Naive thymus-derived CD4-positive, alpha-beta T cell (primary cell): Measurements from ENCODE around the gene OR2S2. TPM values are rescaled to one million over a fixed set of nuclear protein-coding genes. Genes with fewer than 3 reads are reported as not detected.

ENCODE experiments used
- ATAC-seq: fragments of 150-1000 bp; cut with Tn5 transposase; 2 replicates; pipeline ENCODE4 v1.10.0; 2021; ENCODE audit warnings: mild to moderate bottlenecking, moderate library complexity
- CTCF ChIA-PET: fragments of 350-600 bp; sonication (Branson Sonifier 250); formaldehyde crosslinking; loops from one replicate; lab custom pipeline; 2021; ENCODE audit warnings: antibody characterized with exemption; lab: Charles Lee
- POLR2A ChIA-PET: fragments of 350-600 bp; sonication (Branson Sonifier 250); formaldehyde crosslinking; loops from one replicate; lab custom pipeline; 2021; ENCODE audit warnings: antibody characterized with exemption, inconsistent platforms; lab: Charles Lee
- DNase-seq, 9 donors: peaks; one replicate each; pipeline versions ENCODE4 v3.0.0 to v3.0.0-alpha.2; 2020 to 2022; ENCODE audit warnings: mixed read lengths in 1 of 9
- H3K27ac ChIP-seq: one replicate; pipeline ENCODE4 v1.7.0; 2013; ENCODE audit warnings: mild to moderate bottlenecking, low read depth, low read length, moderate library complexity
- H3K27me3 ChIP-seq, 2 donors: one replicate each; pipeline ENCODE4 v1.7.0; 2013; ENCODE audit warnings: low read length in 2 of 2, mild to moderate bottlenecking in 2 of 2, moderate library complexity in 2 of 2; ENCODE audit not compliant: control insufficient read depth in 2 of 2, insufficient read depth in 2 of 2
- H3K36me3 ChIP-seq, 3 experiments: 1 replicate in 2 of 3; 2 replicates in 1 of 3; pipeline ENCODE4 v1.7.0; 2013; ENCODE audit warnings: low read length in 3 of 3, mild to moderate bottlenecking in 3 of 3, moderate library complexity in 1 of 3; ENCODE audit not compliant: insufficient read depth in 3 of 3, control insufficient read depth in 2 of 3
- H3K4me1 ChIP-seq, 2 donors: one replicate each; pipeline ENCODE4 v1.7.0; 2013; ENCODE audit warnings: low read length in 2 of 2, mild to moderate bottlenecking in 2 of 2, moderate library complexity in 1 of 2; ENCODE audit not compliant: control insufficient read depth in 2 of 2, insufficient read depth in 2 of 2
- H3K4me3 ChIP-seq: 2 replicates; pipeline ENCODE4 v1.7.0; 2013; ENCODE audit warnings: mild to moderate bottlenecking, low read length
- H3K9me3 ChIP-seq, 3 experiments: 1 replicate in 2 of 3; 2 replicates in 1 of 3; pipeline ENCODE4 v1.7.0; 2013; ENCODE audit warnings: low read length in 3 of 3; ENCODE audit not compliant: control insufficient read depth in 2 of 3
- H3K27ac Mint-ChIP-seq, 9 donors: one replicate each; pipeline ENCODE4 v1.8.0; 2020 to 2022; ENCODE audit warnings: mixed read lengths in 9 of 9, mild to moderate bottlenecking in 8 of 9, moderate library complexity in 5 of 9, inconsistent platforms in 2 of 9
- H3K27me3 Mint-ChIP-seq, 5 donors: one replicate each; pipeline ENCODE4 v1.8.0; 2021 to 2022; ENCODE audit warnings: mixed read lengths in 5 of 5, mild to moderate bottlenecking in 1 of 5
- H3K36me3 Mint-ChIP-seq, 5 donors: one replicate each; pipeline ENCODE4 v1.8.0; 2020 to 2022; ENCODE audit warnings: mixed read lengths in 5 of 5, mild to moderate bottlenecking in 3 of 5, inconsistent platforms in 1 of 5
- H3K4me1 Mint-ChIP-seq, 7 donors: one replicate each; pipeline ENCODE4 v1.8.0; 2020 to 2022; ENCODE audit warnings: mixed read lengths in 7 of 7, mild to moderate bottlenecking in 3 of 7, inconsistent platforms in 1 of 7
- H3K4me3 Mint-ChIP-seq, 10 donors: one replicate each; pipeline ENCODE4 v1.8.0; 2020 to 2022; ENCODE audit warnings: mild to moderate bottlenecking in 10 of 10, mixed read lengths in 10 of 10, moderate library complexity in 6 of 10, inconsistent platforms in 2 of 10
- H3K9me3 Mint-ChIP-seq, 11 donors: one replicate each; pipeline ENCODE4 v1.8.0; 2020 to 2022; ENCODE audit warnings: mixed read lengths in 11 of 11, mild to moderate bottlenecking in 4 of 11, inconsistent platforms in 1 of 11, moderate library complexity in 1 of 11
- intact Hi-C, 2 donors: fragments of 100-400 bp; cut with micrococcal nuclease; formaldehyde crosslinking; loops; one replicate each; pipeline ENCODE4 v1.15.1; 2023
- polyA plus RNA-seq, 2 donors: library from polyadenylated mRNA; unstranded; fragments of 300-500 nt; fragmentation: Illumina TruSeq; gene quantifications; one replicate each; pipeline ENCODE4 v1.2.3, GENCODE V29; 2021
- total RNA-seq, 6 experiments: library from RNA in 5 of 6; stranded (reverse) in 5 of 6; gene quantifications; 1 replicate in 5 of 6; 2 replicates in 1 of 6; pipeline ENCODE4 v1.2.3 and lab custom pipeline; 2021 to 2026

The OR2S2 gene
- total and polyA plus RNA-seq, 7 experiments from 2014 or later: not detected

GRCh38 chr9:35910613-35911359, 47.2 kb downstream of the OR2S2 start:
- Mint-ChIP-seq H3K4me1 (peaks cover 6 to 66% (median 56%) of the 10 kb centered on the region in 7 donors), H3K9me3 (no peaks in the 10 kb centered on the region), H3K27ac (peak overlapping the region in 8 of 9 donors; percentile 91 to 98 (median 96)), H3K4me3 (peak overlapping the region; percentile 59 to 86 (median 76)), H3K27me3 (no peaks in the 10 kb centered on the region), H3K36me3 (no peaks in the 10 kb centered on the region)
- Histone ChIP-seq H3K4me3 (peak overlapping the region; percentile 25), H3K27ac (peak overlapping the region; percentile 66), H3K27me3 (no peaks in the 10 kb centered on the region), H3K9me3 (no peaks in the 10 kb centered on the region), H3K4me1 (peaks cover 35 to 63% of the 10 kb centered on the region in 2 donors), H3K36me3 (no peaks in the 10 kb centered on the region)
- intact Hi-C loops: loop anchor here in 1 of 2 donors (1.0 to 2.0 kb wide), 2 partner anchors 7 to 30 kb away; no protein-coding TSS in a partner anchor
- DNase-seq: peak in 7 of 9 donors; percentile 38 to 72 (median 54)
- peak; percentile 69 for ATAC-seq
- CTCF ChIA-PET: interaction anchor here (0.6 to 4.9 kb wide), 7 partner anchors 7 to 178 kb away, joined by 3 to 26 read pairs (median 4); partner anchors contain the start of gene CREB3
- POLR2A ChIA-PET: interaction anchor here (0.7 to 2.9 kb wide), 4 partner anchors 10 to 140 kb away, joined by 3 to 11 read pairs (median 3); no protein-coding TSS in a partner anchor

GRCh38 chr9:35909687-35910612, 48.0 kb downstream of the OR2S2 start:
- POLR2A ChIA-PET: no interaction called here
- no peaks in the 10 kb centered on the region for H3K36me3 Mint-ChIP-seq
- Histone ChIP-seq H3K27ac (peak overlapping the region; percentile 66), H3K4me1 (peaks cover 35 to 68% of the 10 kb centered on the region in 2 donors), H3K9me3 (no peaks in the 10 kb centered on the region), H3K36me3 (no peaks in the 10 kb centered on the region), H3K27me3 (no peaks in the 10 kb centered on the region), H3K4me3 (peak overlapping the region; percentile 25)
- peak overlapping the region; percentile 88 to 98 (median 95) for H3K27ac Mint-ChIP-seq
- peak overlapping the region in 9 of 10 donors; percentile 9 to 86 (median 75) for H3K4me3 Mint-ChIP-seq
- H3K27me3 Mint-ChIP-seq: no peaks in the 10 kb centered on the region
- peaks cover 7 to 69% (median 61%) of the 10 kb centered on the region in 7 donors for H3K4me1 Mint-ChIP-seq
- CTCF ChIA-PET: interaction anchor here (0.7 to 4.9 kb wide), 4 partner anchors 30 to 177 kb away, joined by 3 to 26 read pairs (median 3); partner anchors contain the start of gene CREB3
- ATAC-seq (no peak), DNase-seq (no peak)
- H3K9me3 Mint-ChIP-seq: no peaks in the 10 kb centered on the region
- intact Hi-C loops: loop anchor here in 1 of 2 donors (2.0 kb wide), 1 partner anchor 31 kb away; no protein-coding TSS in a partner anchor

DNA sequence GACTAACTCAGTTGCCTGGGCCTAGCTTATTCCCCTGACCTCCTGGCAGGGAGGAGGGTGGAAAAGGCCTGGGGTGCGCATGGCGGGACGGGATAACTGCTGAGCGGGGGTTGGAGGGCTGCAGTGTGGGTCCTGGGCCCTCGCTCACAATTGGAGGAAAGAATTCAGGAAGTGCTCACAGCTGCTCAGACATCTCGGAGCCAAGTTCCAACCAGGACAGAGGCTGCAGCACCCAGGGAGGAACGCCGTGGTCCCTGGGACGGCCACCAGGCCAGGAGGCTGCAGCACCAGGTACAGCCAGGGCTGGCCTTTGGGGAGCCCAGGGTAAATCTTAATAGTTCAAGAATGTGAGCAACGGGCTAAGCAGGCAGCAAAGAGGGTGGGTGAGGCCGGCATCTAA, 48.7 kb downstream of the OR2S2 start, which contains the start of gene SPAAR:
TSS of gene SPAAR (plus strand) at position 217 of the 400 bp plus-strand sequence. CDS start 974 bp downstream, outside the sequence.
- Mint-ChIP-seq H3K27ac (peak within 1 kb of the TSS; percentile 88 to 98 (median 95)), H3K27me3 (no peaks in the 10 kb centered on the region), H3K9me3 (no peaks in the 10 kb centered on the region), H3K36me3 (no peaks in the 10 kb centered on the region), H3K4me3 (peak within 1 kb of the TSS; percentile 25 to 86 (median 66)), H3K4me1 (peaks cover 13 to 76% (median 62%) of the 10 kb centered on the region in 7 donors)
- H3K27me3 ChIP-seq: no peaks in the 10 kb centered on the region
- peak within 1 kb of the TSS; percentile 66 for H3K27ac ChIP-seq
- CTCF ChIA-PET: interaction anchor here (4.9 kb wide), 1 partner anchor 35 kb away, joined by 26 read pairs; no protein-coding TSS in a partner anchor
- DNase-seq (no peak), ATAC-seq (no peak)
- H3K36me3 ChIP-seq: no peaks in the 10 kb centered on the region
- H3K4me3 ChIP-seq: peak within 1 kb of the TSS; percentile 25
- POLR2A ChIA-PET: interaction anchor here (0.5 kb wide), 1 partner anchor 29 kb away, joined by 4 read pairs; no protein-coding TSS in a partner anchor
- peaks cover 35 to 68% of the 10 kb centered on the region in 2 donors for H3K4me1 ChIP-seq
- intact Hi-C loops: no loop called here
- no peaks in the 10 kb centered on the region for H3K9me3 ChIP-seq

DNA sequence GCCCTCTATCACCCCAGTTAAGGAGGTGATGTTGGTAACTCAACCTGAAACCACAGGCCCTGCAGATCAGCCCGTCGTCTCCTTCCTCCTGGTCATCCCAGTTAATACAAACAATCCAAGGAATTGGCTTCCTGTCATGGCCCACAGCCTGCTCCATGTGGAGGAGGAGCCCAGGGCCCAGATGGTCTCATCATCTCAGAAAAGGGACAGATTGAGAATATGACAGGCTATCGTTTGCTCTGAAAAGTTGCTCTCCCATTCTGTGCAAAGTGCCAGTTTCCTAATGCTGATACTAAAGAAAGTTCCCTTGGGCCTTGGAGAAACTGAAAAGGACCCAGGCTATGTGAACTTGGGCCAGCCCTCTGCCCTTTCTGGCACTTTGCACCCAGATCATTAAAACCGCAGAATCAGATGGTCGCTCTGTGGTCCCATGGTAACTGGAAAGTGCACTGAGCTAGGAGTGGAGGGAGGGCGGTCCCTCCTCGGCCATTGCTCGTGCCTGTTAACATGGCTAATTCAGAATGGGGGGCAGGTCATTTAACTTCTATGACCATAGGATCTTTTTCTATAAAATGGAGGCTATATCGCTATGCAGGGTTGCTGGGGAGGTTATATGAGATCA, 49.3 kb downstream of the OR2S2 start:
- peaks cover 18 to 78% (median 62%) of the 10 kb centered on the region in 7 donors for H3K4me1 Mint-ChIP-seq
- Histone ChIP-seq H3K4me3 (no peak overlapping the region), H3K9me3 (no peaks in the 10 kb centered on the region), H3K4me1 (peaks cover 35 to 72% of the 10 kb centered on the region in 2 donors), H3K27me3 (no peaks in the 10 kb centered on the region), H3K27ac (peak overlapping the region; percentile 37), H3K36me3 (no peaks in the 10 kb centered on the region)
- CTCF ChIA-PET: interaction anchor here (1.1 to 4.9 kb wide), 2 partner anchors 36 to 118 kb away, joined by 3 to 26 read pairs; no protein-coding TSS in a partner anchor
- H3K27ac Mint-ChIP-seq: peak overlapping the region in 8 of 9 donors; percentile 62 to 98 (median 90)
- intact Hi-C loops: no loop called here
- no peaks in the 10 kb centered on the region for H3K9me3 Mint-ChIP-seq
- no peak for ATAC-seq
- DNase-seq: no peak
- no peaks in the 10 kb centered on the region for H3K27me3 Mint-ChIP-seq
- peak overlapping the region in 9 of 10 donors; percentile 25 to 85 (median 64) for H3K4me3 Mint-ChIP-seq
- POLR2A ChIA-PET: interaction anchor here (0.5 kb wide), 1 partner anchor 30 kb away, joined by 4 read pairs; no protein-coding TSS in a partner anchor
- H3K36me3 Mint-ChIP-seq: no peaks in the 10 kb centered on the region

DNA sequence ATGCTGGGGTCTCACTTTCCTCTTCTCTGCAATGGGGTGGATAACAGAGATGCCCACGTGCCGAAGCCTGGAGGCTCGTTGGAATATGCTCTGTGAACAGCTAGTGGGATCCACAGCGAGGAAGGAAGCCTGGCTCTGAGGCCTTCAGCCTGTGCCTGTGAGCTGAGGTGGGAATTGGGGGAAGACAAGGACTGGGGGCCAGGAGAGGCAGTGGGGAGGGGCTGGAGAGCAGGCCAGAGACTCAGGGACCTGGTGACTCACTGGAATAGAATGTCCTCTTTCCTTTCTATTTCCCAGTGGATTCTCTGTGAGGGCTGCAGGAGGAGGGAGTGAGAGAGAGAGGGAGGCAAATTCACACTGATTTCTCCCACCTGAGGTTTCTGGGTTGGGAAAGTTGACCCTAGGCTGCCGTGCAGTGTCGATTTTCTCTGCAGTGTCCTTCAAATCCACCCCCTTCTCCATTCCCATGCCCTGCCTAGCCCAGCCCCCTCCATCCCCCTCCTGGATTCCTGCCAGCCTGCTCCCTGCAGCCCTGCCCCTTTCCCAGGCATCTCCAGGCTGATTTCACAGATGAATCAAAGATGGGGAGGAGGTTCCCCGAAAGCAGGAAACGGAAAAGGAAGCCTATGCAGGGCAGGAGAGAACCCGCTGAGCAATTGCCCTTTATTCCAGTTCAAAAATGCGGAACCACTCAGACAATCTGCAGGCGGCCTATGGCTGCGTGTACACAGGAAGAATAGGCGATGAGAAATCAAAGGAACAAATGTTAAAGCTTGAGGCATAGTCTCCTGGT, 50.0 kb downstream of the OR2S2 start:
- peak overlapping the region in 9 of 10 donors; percentile 51 to 85 (median 64) for H3K4me3 Mint-ChIP-seq

More for the DNA sequence above, 50.0 kb downstream of the OR2S2 start:
- H3K27me3 Mint-ChIP-seq: no peaks in the 10 kb centered on the region
- intact Hi-C loops: no loop called here
- ChIA-PET CTCF (interaction anchor here (1.0 to 4.9 kb wide), 3 partner anchors 32 to 118 kb away, joined by 3 to 26 read pairs (median 3); no protein-coding TSS in a partner anchor), POLR2A (no interaction called here)
- Histone ChIP-seq H3K4me1 (peaks cover 35 to 77% of the 10 kb centered on the region in 2 donors), H3K27ac (no peak overlapping the region), H3K36me3 (no peaks in the 10 kb centered on the region), H3K4me3 (no peak overlapping the region), H3K27me3 (no peaks in the 10 kb centered on the region), H3K9me3 (no peaks in the 10 kb centered on the region)
- peaks cover 23 to 83% (median 65%) of the 10 kb centered on the region in 7 donors for H3K4me1 Mint-ChIP-seq
- peak overlapping the region in 8 of 9 donors; percentile 21 to 98 (median 90) for H3K27ac Mint-ChIP-seq
- DNase-seq (peak in 5 of 9 donors; percentile 2 to 37 (median 29)), ATAC-seq (peak; percentile 56)
- H3K36me3 Mint-ChIP-seq: no peaks in the 10 kb centered on the region
- no peaks in the 10 kb centered on the region for H3K9me3 Mint-ChIP-seq
